Uterus (tissue), 4 donors: ENCODE results near the gene TAF1D. TPM values are rescaled to one million over a fixed set of nuclear protein-coding genes. Genes with fewer than 3 reads are reported as not detected.

Experiments used
- DNase-seq, 2 donors: peaks; one replicate each; pipeline ENCODE4 v3.0.0-alpha.2; 2019 to 2020
- H3K27ac ChIP-seq, 2 donors: fragments of 200-600 bp; sonication (generic); 1 replicate in 1 of 2; 2 replicates in 1 of 2; pipeline ENCODE4 v1.5.1; 2016 to 2018
- H3K27me3 ChIP-seq, 2 donors: fragments of 200-600 bp; sonication (generic); one replicate each; pipeline ENCODE4 v1.5.1; 2018 to 2019; ENCODE audit warnings: control low read depth in 1 of 2
- H3K36me3 ChIP-seq, 2 donors: fragments of 200-600 bp; sonication (generic); one replicate each; pipeline ENCODE4 v1.5.1; 2019; ENCODE audit warnings: control low read depth in 1 of 2
- H3K4me1 ChIP-seq, 2 donors: fragments of 200-600 bp; sonication (generic); one replicate each; pipeline ENCODE4 v1.5.1; 2018 to 2019; ENCODE audit warnings: control low read depth in 1 of 2
- H3K4me3 ChIP-seq, 2 donors: fragments of 200-600 bp; sonication (generic); 1 replicate in 1 of 2; 2 replicates in 1 of 2; pipeline ENCODE4 v1.5.1; 2018 to 2019; ENCODE audit warnings: mild to moderate bottlenecking in 1 of 2
- H3K9me3 ChIP-seq, 2 donors: fragments of 200-600 bp; sonication (generic); one replicate each; pipeline ENCODE4 v1.5.1; 2019; ENCODE audit warnings: control low read depth in 1 of 2
- CTCF ChIP-seq, 4 experiments: fragments of 200-600 bp in 2 of 4; fragments of 450-650 bp in 2 of 4; sonication (generic) in 2 of 4; IDR thresholded peaks; one replicate each; pipeline ENCODE4 v1.5.1; 2016 to 2019; ENCODE audit warnings: antibody characterized with exemption in 4 of 4, mild to moderate bottlenecking in 2 of 4, moderate library complexity in 1 of 4
- POLR2A ChIP-seq, 2 donors: fragments of 450-650 bp; IDR thresholded peaks; one replicate each; pipeline ENCODE4 v1.6.1; 2016; ENCODE audit warnings: antibody characterized with exemption in 2 of 2, mild to moderate bottlenecking in 1 of 2, moderate library complexity in 1 of 2
- intact Hi-C: fragments of 100-400 bp; cut with DNase I; formaldehyde crosslinking; loops from one replicate; pipeline ENCODE4 v1.15.1; 2023; ENCODE audit warnings: low total_unique reads
- total RNA-seq, 4 donors: library from RNA; depleted of rRNA in 3 of 4; stranded (reverse); fragments of >200 nt in 3 of 4; gene quantifications; one replicate each; pipeline versions ENCODE4 v1.1.0 to v1.2.4, GENCODE V29; 2014 to 2023
- donor health status: DM: yes; HTN: yes; CAD: no.

Gene TAF1D
- total RNA-seq, 4 donors from 2014 or later, result 46.1 to 431 (median 191) TPM

- no peak overlapping the region for H3K27ac ChIP-seq
Observed at GRCh38 chr11:93712678-93713077, 28.6 kb downstream of the TAF1D start.

GRCh38 chr11:93710239-93710638 is 31.1 kb downstream of the TAF1D start:
- Histone ChIP-seq H3K27me3 (no peaks in the 10 kb centered on the region), H3K9me3 (peaks cover 0 to 24% of the 10 kb centered on the region in 2 donors), H3K27ac (no peak overlapping the region), H3K4me3 (no peak overlapping the region), H3K4me1 (no peaks in the 10 kb centered on the region), H3K36me3 (no peaks in the 10 kb centered on the region)
- TF ChIP-seq CTCF (IDR thresholded peaks at IDR 0.05) (no peak), POLR2A (IDR thresholded peaks at IDR 0.05) (no peak)
- no peak for DNase-seq
- intact Hi-C loops, result no loop called here

More at GRCh38 chr11:93712678-93713077, 28.6 kb downstream of the TAF1D start:
- Histone ChIP-seq H3K4me3 (no peak overlapping the region), H3K36me3 (no peaks in the 10 kb centered on the region), H3K9me3 (peaks cover 0 to 24% of the 10 kb centered on the region in 2 donors), H3K27me3 (no peaks in the 10 kb centered on the region), H3K4me1 (no peaks in the 10 kb centered on the region)
- TF ChIP-seq POLR2A (IDR thresholded peaks at IDR 0.05), result no peak
- TF ChIP-seq CTCF (IDR thresholded peaks at IDR 0.05), result no peak
- no peak for DNase-seq
- intact Hi-C loops, result no loop called here

GRCh38 chr11:93704237-93704636 is 37.1 kb downstream of the TAF1D start:
- intact Hi-C loops, result no loop called here
- H3K4me1 ChIP-seq, result no peaks in the 10 kb centered on the region
- DNase-seq, result no peak
- no peaks in the 10 kb centered on the region for H3K36me3 ChIP-seq
- H3K9me3 ChIP-seq, result peaks cover 0 to 5% of the 10 kb centered on the region in 2 donors
- no peak overlapping the region for H3K27ac ChIP-seq
- H3K27me3 ChIP-seq, result no peaks in the 10 kb centered on the region
- TF ChIP-seq POLR2A (IDR thresholded peaks at IDR 0.05) (no peak), CTCF (IDR thresholded peaks at IDR 0.05) (no peak)
- H3K4me3 ChIP-seq, result no peak overlapping the region

GRCh38 chr11:93700830-93701229 is 40.5 kb downstream of the TAF1D start:
- Histone ChIP-seq H3K4me1 (no peaks in the 10 kb centered on the region), H3K27ac (no peak overlapping the region), H3K9me3 (no peaks in the 10 kb centered on the region), H3K36me3 (no peaks in the 10 kb centered on the region), H3K27me3 (no peaks in the 10 kb centered on the region), H3K4me3 (no peak overlapping the region)
- DNase-seq, result no peak
- TF ChIP-seq POLR2A (IDR thresholded peaks at IDR 0.05) (no peak), CTCF (IDR thresholded peaks at IDR 0.05) (no peak)
- intact Hi-C loops, result no loop called here

- no peaks in the 10 kb centered on the region for H3K27me3 ChIP-seq
- TF ChIP-seq CTCF (IDR thresholded peaks at IDR 0.05) (no peak), POLR2A (IDR thresholded peaks at IDR 0.05) (no peak)
- no peaks in the 10 kb centered on the region for H3K36me3 ChIP-seq
- no peaks in the 10 kb centered on the region for H3K4me1 ChIP-seq
- intact Hi-C loops, result no loop called here
- DNase-seq, result no peak
- no peak overlapping the region for H3K27ac ChIP-seq
- no peaks in the 10 kb centered on the region for H3K9me3 ChIP-seq
- H3K4me3 ChIP-seq, result no peak overlapping the region
Observed at GRCh38 chr11:93697611-93698010, 43.7 kb downstream of the TAF1D start.
